Hematopoietic multipotent progenitor cell (in vitro differentiated cells): ENCODE measurements around the gene FN3KRP. TPM values are rescaled to one million over a fixed set of nuclear protein-coding genes. Genes with fewer than 3 reads are reported as not detected.

Experiments used
- DNase-seq, 3 donors: peaks; one replicate each; pipeline ENCODE4 v3.0.0-alpha.2; 2011 to 2015; ENCODE audit warnings: low read depth in 2 of 3, low spot score in 2 of 3
- total RNA-seq: library from RNA; depleted of rRNA; stranded (reverse); fragments of >200 nt; gene quantifications from one replicate; pipeline ENCODE4 v1.2.3, GENCODE V29; 2012

FN3KRP gene
- total RNA-seq, 1 donor, result 14.5 TPM

DNA sequence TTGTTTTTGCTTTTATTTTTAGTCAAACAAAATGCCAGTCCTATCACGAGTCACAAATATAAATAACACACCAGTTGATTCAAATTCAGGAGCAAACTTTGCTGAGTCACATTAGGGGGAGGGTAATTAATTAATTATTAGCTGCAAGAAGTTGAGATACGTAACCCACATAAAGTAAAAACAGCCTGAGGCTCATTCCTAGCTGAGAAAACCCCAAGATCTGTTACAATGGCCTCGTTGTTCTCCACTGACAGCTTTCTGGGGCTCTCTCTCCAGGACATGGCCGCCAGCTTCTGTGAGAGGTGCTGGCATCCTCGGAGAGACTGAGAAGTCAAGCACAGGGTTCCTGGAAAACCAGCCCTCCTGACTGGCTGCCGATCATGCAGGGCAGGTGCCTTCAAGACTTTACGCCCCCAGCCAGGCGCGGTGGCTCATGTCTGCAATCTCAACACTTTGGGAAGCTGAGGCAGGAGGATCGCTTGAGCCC lies 29.1 kb upstream of the FN3KRP start:
- no peak for DNase-seq

GRCh38 chr17:82687871-82688270 lies 28.6 kb upstream of the FN3KRP start:
- DNase-seq, result no peak

DNA sequence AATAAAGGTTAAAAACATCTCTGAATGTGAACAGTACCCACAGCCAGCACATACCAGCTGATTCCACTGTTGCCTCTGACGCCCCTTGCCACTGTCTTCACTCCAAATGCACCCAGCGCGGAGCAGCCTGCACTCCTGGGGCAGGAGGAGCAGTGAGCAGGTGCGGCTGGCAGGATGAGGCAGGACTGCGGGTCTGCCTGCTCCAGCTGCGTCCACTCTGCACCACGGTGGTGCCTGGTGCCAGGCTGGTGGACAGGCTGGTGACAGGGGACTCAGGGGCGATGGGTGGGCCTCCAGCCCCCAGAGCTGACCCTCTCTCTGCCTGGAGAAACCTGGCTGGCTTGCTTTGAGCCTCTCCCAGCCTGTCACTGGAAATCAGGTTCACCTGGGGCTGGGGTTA lies 27.4 kb upstream of the FN3KRP start:
- DNase-seq, result no peak

GRCh38 chr17:82690786-82691489 lies 25.6 kb upstream of the FN3KRP start:
- DNase-seq, result no peak

DNA sequence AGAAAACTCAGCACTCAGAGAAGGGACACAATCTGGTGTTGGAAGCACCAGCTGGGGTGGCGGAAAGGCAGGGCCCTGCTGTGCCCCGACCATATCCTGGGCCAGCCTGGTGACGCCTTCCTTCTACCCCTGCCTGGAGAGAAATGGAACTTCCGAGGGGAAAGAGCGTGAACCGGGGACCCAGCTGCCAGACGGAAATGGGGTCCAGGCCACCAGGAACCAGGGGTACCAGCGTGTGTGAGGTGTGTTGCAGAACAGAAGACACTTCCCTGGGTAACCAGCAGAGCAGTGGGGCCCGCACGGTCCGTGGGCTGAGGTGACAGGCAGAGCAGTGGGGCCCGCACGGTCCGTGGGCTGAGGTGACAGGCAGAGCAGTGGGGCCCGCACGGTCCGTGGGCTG lies 24.8 kb upstream of the FN3KRP start:
- DNase-seq, result no peak

- no peak for DNase-seq
These were observed 24.2 kb upstream of the FN3KRP start for GRCh38 chr17:82692268-82692667.

GRCh38 chr17:82693168-82693867 lies 23.2 kb upstream of the FN3KRP start:
- no peak for DNase-seq

DNA sequence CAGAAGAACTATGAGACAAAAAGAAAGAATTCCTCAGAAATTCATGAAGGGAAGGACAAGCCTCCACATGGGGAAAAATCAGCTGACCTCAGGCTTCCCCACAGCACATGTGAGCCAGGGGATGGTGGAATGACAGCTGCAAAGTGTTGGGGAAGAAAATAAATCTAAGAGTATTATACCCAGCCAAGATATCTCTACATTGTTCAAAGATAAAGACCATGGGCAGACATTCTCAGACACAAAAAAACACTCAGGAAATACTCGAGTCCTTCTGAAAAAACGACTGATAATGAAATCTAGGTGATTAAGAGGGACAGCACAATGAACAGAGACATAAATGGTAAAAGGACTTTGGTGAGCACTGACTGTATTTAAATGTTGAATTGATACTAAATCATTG lies 21.9 kb upstream of the FN3KRP start:
- DNase-seq, result no peak

GRCh38 chr17:82696259-82696658 lies 20.2 kb upstream of the FN3KRP start:
- DNase-seq, result no peak

GRCh38 chr17:82696916-82697807 lies 19.3 kb upstream of the FN3KRP start:
- DNase-seq, result peak in 1 of 3 donors; percentile 19

DNA sequence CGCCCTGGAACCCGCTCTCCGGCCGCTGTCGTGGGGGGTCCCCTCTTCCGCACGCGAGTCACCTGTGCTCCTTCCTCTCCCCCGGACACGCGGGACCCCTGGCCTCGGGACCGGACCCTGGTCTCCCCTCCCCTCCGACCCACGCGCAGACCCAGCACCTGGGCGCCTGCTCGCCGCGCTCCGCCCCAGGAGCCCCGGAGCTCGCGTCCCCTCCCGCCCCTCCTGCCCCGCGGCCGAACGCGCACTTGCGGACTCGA lies 18.8 kb upstream of the FN3KRP start:
- DNase-seq, result no peak

- peak; percentile 89 to 99 (median 98) for DNase-seq
These were observed 18.2 kb upstream of the FN3KRP start, which contains the start of gene RAB40B for GRCh38 chr17:82698065-82698973. Gene RAB40B, minus strand, starts transcription at chr17:82698698. Its CDS starts 102 bp downstream, at chr17:82698596.

DNA sequence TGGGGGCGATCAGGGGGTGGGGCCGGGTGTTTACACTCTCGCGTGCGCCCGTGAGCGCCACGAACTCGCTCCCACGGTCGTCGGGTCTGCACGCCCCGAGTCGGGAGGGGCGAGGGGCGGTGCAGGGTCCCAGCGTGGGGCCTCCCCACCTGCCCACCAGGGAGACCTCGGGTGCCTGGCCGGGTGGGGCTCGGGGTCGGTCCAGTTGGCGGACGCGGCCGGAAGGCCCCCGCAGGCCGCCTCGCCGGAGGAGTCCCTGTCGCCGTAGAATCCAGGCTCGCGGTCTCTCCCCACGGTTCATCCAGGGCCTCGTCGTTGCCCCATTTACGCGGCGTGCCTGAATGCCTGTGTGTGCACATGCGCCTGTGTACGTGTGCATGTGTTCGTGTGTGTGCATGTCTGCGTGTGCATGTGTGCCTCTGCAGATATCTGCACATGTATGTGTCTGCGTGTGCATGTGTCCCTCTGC lies 17.5 kb upstream of the FN3KRP start:
- DNase-seq, result no peak

- no peak for DNase-seq
These were observed 17.0 kb upstream of the FN3KRP start for GRCh38 chr17:82699551-82699950.

DNA sequence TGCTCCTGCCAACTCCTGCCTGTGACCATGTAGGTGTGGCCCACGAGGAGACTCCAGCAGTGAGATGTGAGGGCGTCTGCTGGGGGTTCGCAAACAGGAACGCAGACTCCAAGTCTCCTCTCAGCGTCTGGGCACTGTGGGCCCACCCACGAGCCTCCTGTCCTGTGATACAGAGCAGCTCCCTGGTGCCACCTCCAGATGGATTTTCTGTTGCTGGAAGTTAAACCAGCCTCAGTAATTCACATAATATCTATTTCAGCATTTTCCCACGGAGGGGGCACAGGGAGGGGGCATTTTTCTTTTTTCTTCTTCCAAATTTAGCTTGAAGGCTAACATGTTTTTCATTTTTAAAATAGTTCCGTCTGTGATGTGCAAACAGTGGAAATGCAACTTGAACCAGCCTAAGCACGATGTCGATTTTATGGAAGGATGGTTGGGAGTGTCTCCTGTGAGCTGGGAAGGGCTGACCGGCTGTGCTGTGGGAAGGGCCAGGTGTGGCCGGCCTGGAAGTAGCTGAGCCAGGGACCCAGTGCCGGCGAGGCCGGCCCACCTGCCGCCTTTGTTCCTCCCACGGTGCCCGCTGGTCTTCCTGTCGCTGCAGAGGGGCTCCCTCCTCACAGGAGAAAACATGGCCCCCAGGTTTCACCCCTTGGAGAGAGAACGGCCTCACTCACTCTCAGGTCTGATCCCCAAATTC lies 14.1 kb upstream of the FN3KRP start:
- DNase-seq, result no peak

DNA sequence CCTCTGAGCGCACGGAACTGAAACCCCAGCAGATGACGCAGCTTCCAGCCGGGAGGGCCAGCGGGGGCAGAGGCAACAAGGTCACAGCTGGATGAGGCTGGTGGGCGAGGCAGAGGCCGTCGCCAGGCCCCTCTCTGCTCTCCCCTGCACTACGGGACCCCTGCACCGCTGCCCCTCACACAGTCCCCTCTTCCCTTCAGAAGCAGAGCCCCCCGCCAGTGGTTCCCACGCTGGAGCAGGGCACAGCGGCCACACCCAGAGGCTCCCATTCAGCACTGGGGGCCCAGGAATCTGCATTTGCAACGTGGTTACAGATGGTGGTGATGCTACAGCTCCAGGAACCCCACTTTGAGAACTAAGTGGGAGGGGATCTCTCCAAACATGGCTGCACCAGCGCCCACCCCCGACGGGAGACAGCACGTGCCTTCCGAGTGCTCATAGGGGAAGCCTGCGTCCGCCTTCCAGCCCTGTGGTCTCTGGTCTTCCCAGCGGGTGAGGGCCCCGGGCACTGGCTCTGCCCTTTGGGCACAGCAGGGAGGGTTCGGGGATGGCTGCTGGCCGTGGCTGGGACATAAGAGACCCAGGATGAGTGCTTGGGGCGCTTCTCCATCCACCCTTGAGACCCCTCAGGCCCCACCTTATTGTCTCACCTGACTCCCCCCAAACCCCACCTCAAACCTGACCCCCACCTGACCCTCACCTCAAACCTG lies 13.3 kb upstream of the FN3KRP start:
- no peak for DNase-seq

- no peak for DNase-seq
These were observed 12.3 kb upstream of the FN3KRP start for GRCh38 chr17:82703935-82704865.

DNA sequence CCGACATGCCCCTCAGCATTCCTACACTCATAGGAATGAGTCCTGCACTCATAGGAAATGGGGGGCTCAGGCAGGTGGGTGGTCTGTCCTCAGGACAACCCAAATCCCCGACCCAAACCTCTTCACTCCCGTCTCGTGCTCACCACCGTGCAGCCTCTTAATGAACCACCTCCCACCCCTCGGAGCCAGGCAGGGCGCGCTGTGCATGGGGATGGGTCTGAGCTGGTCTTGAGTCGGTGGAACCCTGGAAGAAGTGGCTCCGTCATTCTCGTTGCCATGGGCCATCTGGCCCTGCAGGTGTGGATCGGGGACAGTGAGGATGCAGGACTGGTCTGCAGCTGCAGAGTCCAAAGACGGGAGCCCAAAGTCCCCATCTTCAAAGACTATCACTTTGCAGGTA lies 11.6 kb upstream of the FN3KRP start:
- DNase-seq, result no peak
